ENCODE data around the gene CHRNE. TPM values are rescaled to one million over a fixed set of nuclear protein-coding genes. Genes with fewer than 3 reads are reported as not detected.

Gene CHRNE
- total RNA-seq, 1 donor from 2014 or later = 0.69 TPM

DNA sequence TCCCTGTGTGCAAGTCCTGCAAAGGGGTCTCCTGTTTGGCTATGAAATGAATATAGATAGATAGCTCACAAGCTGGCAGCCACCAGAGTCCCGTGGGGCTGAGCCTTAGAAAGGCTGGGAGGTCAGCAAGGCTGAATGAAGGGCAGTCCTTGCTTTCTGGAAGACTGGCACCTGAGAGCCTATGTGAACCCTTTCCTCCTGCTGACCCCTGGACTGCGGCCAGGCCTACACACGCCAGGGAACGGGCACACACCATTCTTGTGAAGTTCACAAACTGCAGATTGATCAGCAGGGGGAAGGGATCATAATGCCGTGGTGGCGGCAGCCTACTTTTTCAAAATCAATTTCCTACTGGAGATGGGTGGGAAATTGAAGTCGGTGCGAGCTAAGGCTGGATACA lies 4.5 kb downstream of the CHRNE start:
- H3K36me3 Mint-ChIP-seq (ENCODE audit: unreplicated experiment) = no peaks in the 10 kb centered on the region
- H3K27ac Mint-ChIP-seq (ENCODE audit: unreplicated experiment) = peak overlapping the region; percentile 66
- TF ChIP-seq CTCF (IDR thresholded peaks at IDR 0.05; ENCODE audit: partially characterized antibody, unreplicated experiment) = no peak
- H3K27me3 Mint-ChIP-seq (ENCODE audit: unreplicated experiment) = peaks cover 16% of the 10 kb centered on the region
- H3K4me1 Mint-ChIP-seq (ENCODE audit: low read depth, unreplicated experiment) = peaks cover 6% of the 10 kb centered on the region
- H3K9me3 Mint-ChIP-seq (ENCODE audit: unreplicated experiment) = peaks cover 4% of the 10 kb centered on the region
- peak; percentile 54 for DNase-seq
- peak overlapping the region; percentile 76 for H3K4me3 Mint-ChIP-seq (ENCODE audit: unreplicated experiment)

DNA sequence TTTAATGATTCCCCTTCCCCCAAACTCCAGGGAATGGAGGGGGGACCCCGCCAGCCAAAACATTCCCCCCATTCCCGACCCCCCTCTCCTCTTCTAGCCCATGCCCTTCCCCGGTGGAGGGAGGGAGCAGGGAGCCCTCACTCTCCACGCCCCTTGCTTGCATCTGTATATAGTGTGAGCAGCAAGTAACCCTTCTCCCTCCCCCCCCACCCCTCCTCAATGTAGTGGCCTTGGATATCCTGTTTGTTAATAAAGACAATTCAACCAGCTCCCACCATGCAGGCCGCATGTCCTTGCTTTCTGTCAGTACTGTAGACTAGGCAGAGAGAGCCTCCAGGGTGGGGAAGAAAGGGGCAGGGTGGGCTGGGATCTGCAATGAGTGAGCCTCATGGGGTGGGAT lies 5.1 kb downstream of the CHRNE start:
- Mint-ChIP-seq H3K27ac (ENCODE audit: unreplicated experiment) (no peak overlapping the region), H3K36me3 (ENCODE audit: unreplicated experiment) (no peaks in the 10 kb centered on the region), H3K4me1 (ENCODE audit: low read depth, unreplicated experiment) (peaks cover 5% of the 10 kb centered on the region), H3K4me3 (ENCODE audit: unreplicated experiment) (no peak overlapping the region), H3K9me3 (ENCODE audit: unreplicated experiment) (peaks cover 4% of the 10 kb centered on the region), H3K27me3 (ENCODE audit: unreplicated experiment) (peaks cover 16% of the 10 kb centered on the region)
- no peak for DNase-seq
- no peak for TF ChIP-seq CTCF (IDR thresholded peaks at IDR 0.05; ENCODE audit: partially characterized antibody, unreplicated experiment)

DNA sequence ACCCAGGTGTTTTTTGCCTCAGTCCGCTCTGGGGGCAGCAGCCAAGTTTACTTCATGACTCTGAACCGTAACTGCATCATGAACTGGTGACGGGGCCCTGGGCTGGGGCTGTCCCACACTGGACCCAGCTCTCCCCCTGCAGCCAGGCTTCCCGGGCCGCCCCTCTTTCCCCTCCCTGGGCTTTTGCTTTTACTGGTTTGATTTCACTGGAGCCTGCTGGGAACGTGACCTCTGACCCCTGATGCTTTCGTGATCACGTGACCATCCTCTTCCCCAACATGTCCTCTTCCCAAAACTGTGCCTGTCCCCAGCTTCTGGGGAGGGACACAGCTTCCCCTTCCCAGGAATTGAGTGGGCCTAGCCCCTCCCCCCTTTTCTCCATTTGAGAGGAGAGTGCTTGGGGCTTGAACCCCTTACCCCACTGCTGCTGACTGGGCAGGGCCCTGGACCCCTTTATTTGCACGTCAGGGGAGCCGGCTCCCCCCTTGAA lies 5.7 kb downstream of the CHRNE start:
- no peaks in the 10 kb centered on the region for H3K36me3 Mint-ChIP-seq (ENCODE audit: unreplicated experiment)
- no peak for DNase-seq
- peaks cover 5% of the 10 kb centered on the region for H3K4me1 Mint-ChIP-seq (ENCODE audit: low read depth, unreplicated experiment)
- H3K27ac Mint-ChIP-seq (ENCODE audit: unreplicated experiment) = no peak overlapping the region
- no peak overlapping the region for H3K4me3 Mint-ChIP-seq (ENCODE audit: unreplicated experiment)
- peaks cover 6% of the 10 kb centered on the region for H3K9me3 Mint-ChIP-seq (ENCODE audit: unreplicated experiment)
- TF ChIP-seq CTCF (IDR thresholded peaks at IDR 0.05; ENCODE audit: partially characterized antibody, unreplicated experiment) = no peak
- peaks cover 11% of the 10 kb centered on the region for H3K27me3 Mint-ChIP-seq (ENCODE audit: unreplicated experiment)

GRCh38 chr17:4896332-4897197 lies 6.3 kb downstream of the CHRNE start:
- Mint-ChIP-seq H3K36me3 (ENCODE audit: unreplicated experiment) (no peaks in the 10 kb centered on the region), H3K4me3 (ENCODE audit: unreplicated experiment) (no peak overlapping the region), H3K9me3 (ENCODE audit: unreplicated experiment) (peaks cover 4% of the 10 kb centered on the region), H3K4me1 (ENCODE audit: low read depth, unreplicated experiment) (peaks cover 5% of the 10 kb centered on the region), H3K27me3 (ENCODE audit: unreplicated experiment) (peaks cover 10% of the 10 kb centered on the region), H3K27ac (ENCODE audit: unreplicated experiment) (no peak overlapping the region)
- no peak for DNase-seq
- no peak for TF ChIP-seq CTCF (IDR thresholded peaks at IDR 0.05; ENCODE audit: partially characterized antibody, unreplicated experiment)

Data from glutamatergic neuron (in vitro differentiated cells).